ENCODE results near the gene CCDC88C.

CCDC88C gene

DNA sequence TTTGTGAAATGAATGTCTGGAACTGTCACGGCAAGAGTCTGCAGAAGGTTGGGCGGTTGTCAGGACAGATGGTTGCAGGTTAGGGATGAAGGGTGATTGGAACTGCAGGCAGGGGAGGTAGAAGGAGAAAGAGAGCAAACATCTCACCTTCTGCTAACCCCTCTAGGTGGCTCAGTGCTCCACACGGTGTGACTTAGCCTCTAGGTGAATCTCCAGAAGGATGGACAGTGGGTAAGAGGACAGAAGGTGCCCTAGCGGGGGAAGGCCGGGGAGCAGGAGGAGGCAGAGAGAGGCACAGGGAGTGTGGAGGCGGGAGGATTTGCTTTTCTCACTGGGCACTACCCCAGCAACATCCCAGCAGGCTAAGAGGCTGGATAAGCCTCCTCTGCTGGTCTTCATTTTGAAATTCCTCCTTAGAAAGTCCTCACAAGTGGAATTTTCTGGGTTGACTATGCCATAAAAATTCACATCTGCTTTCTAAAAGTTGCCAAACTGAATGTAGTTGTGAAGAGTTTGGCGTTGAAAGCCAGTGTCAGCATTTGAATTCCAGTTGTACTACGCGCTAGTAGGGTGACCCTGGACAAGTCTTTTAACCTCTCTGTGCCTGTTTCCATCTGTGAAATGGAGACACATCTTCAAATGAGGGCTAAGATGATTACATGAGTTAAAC is 162.5 kb downstream of the CCDC88C start:
- Histone ChIP-seq H3K9ac (ENCODE audit: low read depth, low read length) (peak overlapping the region; percentile 13), H3K4me3 (ENCODE audit: low read depth in 1 of 2, low read length in 2 of 2) (no peak overlapping the region), H3K4me1 (ENCODE audit: insufficient read depth, low read length) (peaks cover 45% of the 10 kb centered on the region), H3K36me3 (ENCODE audit: insufficient read depth, low read length) (no peaks in the 10 kb centered on the region), H3K27ac (ENCODE audit: low read length) (peak overlapping the region; percentile 79), H3K9me3 (ENCODE audit: insufficient read depth, low read length, severe bottlenecking) (no peaks in the 10 kb centered on the region), H3K79me2 (ENCODE audit: insufficient read depth, low read length) (no peaks in the 10 kb centered on the region), H4K20me1 (ENCODE audit: insufficient read depth, low read length) (no peaks in the 10 kb centered on the region), H3K27me3 (ENCODE audit: insufficient read depth, low read length, poor library complexity) (no peaks in the 10 kb centered on the region), H2AFZ (ENCODE audit: low read depth, low read length) (0 out of 2 replicates have a peak overlapping the region, but pooled peaks have one; percentile 17), H3K4me2 (ENCODE audit: insufficient read depth, low read length) (peak overlapping the region; percentile 9; the same call in 1 of the 2 replicates)
- TF ChIP-seq, protein P1, sequence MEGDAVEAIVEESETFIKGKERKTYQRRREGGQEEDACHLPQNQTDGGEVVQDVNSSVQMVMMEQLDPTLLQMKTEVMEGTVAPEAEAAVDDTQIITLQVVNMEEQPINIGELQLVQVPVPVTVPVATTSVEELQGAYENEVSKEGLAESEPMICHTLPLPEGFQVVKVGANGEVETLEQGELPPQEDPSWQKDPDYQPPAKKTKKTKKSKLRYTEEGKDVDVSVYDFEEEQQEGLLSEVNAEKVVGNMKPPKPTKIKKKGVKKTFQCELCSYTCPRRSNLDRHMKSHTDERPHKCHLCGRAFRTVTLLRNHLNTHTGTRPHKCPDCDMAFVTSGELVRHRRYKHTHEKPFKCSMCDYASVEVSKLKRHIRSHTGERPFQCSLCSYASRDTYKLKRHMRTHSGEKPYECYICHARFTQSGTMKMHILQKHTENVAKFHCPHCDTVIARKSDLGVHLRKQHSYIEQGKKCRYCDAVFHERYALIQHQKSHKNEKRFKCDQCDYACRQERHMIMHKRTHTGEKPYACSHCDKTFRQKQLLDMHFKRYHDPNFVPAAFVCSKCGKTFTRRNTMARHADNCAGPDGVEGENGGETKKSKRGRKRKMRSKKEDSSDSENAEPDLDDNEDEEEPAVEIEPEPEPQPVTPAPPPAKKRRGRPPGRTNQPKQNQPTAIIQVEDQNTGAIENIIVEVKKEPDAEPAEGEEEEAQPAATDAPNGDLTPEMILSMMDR (IDR thresholded peaks at IDR 0.05; ENCODE audit: borderline replicate concordance, extremely low read depth, low read length, poor library complexity, severe bottlenecking) = no peak
- TF ChIP-seq EZH2 (IDR thresholded peaks at IDR 0.05; ENCODE audit: borderline replicate concordance, low read depth, low read length, severe bottlenecking) = no peak
- DNase-seq (no peak), ATAC-seq (ENCODE audit: insufficient read depth, low read depth) (peak; percentile 17)

DNA sequence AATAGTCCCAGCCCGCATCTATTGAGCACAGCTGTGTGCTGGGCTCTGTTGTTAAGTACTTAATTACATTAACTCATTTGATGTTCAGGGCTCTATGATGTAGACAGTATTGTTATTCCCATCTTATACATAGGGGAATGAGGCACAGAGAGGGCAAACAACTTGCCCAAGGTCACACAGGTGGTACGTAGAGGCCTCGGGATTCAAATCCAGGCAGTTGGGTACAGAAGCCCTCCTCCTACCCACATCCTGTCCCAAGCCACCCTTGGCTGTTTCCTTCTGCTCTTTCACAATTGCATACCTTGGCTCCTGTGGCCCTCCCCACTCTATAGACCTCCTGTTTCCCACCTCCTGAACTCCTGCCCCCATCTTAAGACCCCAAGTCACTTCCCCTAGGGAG is 163.2 kb downstream of the CCDC88C start:
- Histone ChIP-seq H3K4me3 (ENCODE audit: low read depth in 1 of 2, low read length in 2 of 2) (no peak overlapping the region), H3K79me2 (ENCODE audit: insufficient read depth, low read length) (no peaks in the 10 kb centered on the region), H3K4me1 (ENCODE audit: insufficient read depth, low read length) (peaks cover 51% of the 10 kb centered on the region), H3K36me3 (ENCODE audit: insufficient read depth, low read length) (no peaks in the 10 kb centered on the region), H3K9me3 (ENCODE audit: insufficient read depth, low read length, severe bottlenecking) (no peaks in the 10 kb centered on the region), H3K9ac (ENCODE audit: low read depth, low read length) (peak overlapping the region; percentile 13), H2AFZ (ENCODE audit: low read depth, low read length) (no peak overlapping the region), H4K20me1 (ENCODE audit: insufficient read depth, low read length) (no peaks in the 10 kb centered on the region), H3K4me2 (ENCODE audit: insufficient read depth, low read length) (peak overlapping the region; percentile 9; the same call in 1 of the 2 replicates), H3K27ac (ENCODE audit: low read length) (peak overlapping the region; percentile 79), H3K27me3 (ENCODE audit: insufficient read depth, low read length, poor library complexity) (no peaks in the 10 kb centered on the region)
- peak; percentile 85 for DNase-seq
- TF ChIP-seq, protein P1 (IDR thresholded peaks at IDR 0.05; ENCODE audit: borderline replicate concordance, extremely low read depth, low read length, poor library complexity, severe bottlenecking) = no peak
- TF ChIP-seq EZH2 (IDR thresholded peaks at IDR 0.05; ENCODE audit: borderline replicate concordance, low read depth, low read length, severe bottlenecking) = no peak
- peak; percentile 87 for ATAC-seq (ENCODE audit: insufficient read depth, low read depth)

DNA sequence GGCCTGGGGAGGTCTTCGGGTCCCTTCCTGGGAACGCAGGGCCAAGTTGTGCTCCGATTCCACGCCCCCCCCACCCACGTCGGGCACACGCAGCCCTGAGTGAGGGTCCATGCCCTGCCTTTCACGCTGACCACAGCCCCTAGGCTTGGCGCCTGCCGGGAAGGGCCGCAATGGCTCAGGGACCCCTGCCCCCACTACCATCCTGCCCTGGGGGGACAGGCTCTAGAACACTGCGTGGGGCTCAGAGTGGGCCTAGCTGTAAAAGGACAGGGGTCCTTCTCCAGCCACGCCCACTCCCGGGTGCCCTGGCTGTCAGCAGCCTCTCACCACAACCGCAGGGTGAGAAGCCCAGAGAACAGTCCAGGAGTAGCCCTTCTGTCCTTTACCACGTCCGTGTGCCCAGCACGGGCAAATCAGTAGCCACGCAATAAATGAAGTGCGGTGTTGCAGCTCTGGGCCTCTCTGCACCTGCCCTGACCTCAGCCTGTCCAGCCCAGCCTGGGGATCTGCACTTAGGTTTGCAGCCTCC is 163.8 kb downstream of the CCDC88C start:
- Histone ChIP-seq H3K27me3 (ENCODE audit: insufficient read depth, low read length, poor library complexity) (no peaks in the 10 kb centered on the region), H3K36me3 (ENCODE audit: insufficient read depth, low read length) (no peaks in the 10 kb centered on the region), H2AFZ (ENCODE audit: low read depth, low read length) (no peak overlapping the region), H3K79me2 (ENCODE audit: insufficient read depth, low read length) (no peaks in the 10 kb centered on the region), H3K4me3 (ENCODE audit: low read depth in 1 of 2, low read length in 2 of 2) (no peak overlapping the region), H3K9me3 (ENCODE audit: insufficient read depth, low read length, severe bottlenecking) (no peaks in the 10 kb centered on the region), H4K20me1 (ENCODE audit: insufficient read depth, low read length) (no peaks in the 10 kb centered on the region), H3K27ac (ENCODE audit: low read length) (peak overlapping the region; percentile 79), H3K4me1 (ENCODE audit: insufficient read depth, low read length) (peaks cover 51% of the 10 kb centered on the region), H3K9ac (ENCODE audit: low read depth, low read length) (no peak overlapping the region), H3K4me2 (ENCODE audit: insufficient read depth, low read length) (no peak overlapping the region)
- TF ChIP-seq EZH2 (IDR thresholded peaks at IDR 0.05; ENCODE audit: borderline replicate concordance, low read depth, low read length, severe bottlenecking) = no peak
- TF ChIP-seq, protein P1 (IDR thresholded peaks at IDR 0.05; ENCODE audit: borderline replicate concordance, extremely low read depth, low read length, poor library complexity, severe bottlenecking) = no peak
- ATAC-seq (ENCODE audit: insufficient read depth, low read depth) (no peak), DNase-seq (no peak)

All from DND-41 (cell line).